Right lobe of liver (tissue), 4 donors: Measurements from ENCODE around the gene TLE2.

Source experiments
- CTCF ChIP-seq, 4 donors: fragments of 200-600 bp in 3 of 4; fragments of 450-650 bp in 1 of 4; IDR thresholded peaks; one replicate each; pipeline versions ENCODE4 v1.5.1 to v1.8.0; 2016 to 2022; ENCODE audit warnings: antibody characterized with exemption in 4 of 4, mild to moderate bottlenecking in 2 of 4
- POLR2A ChIP-seq: fragments of 450-650 bp; IDR thresholded peaks from one replicate; pipeline ENCODE4 v1.6.1; 2017; ENCODE audit warnings: antibody characterized with exemption, mild to moderate bottlenecking
- donor health status: DM: no; HTN: no; CAD: no.
- donor health status: DM: no; HTN: no; CAD: no.
- donor health status: DM: no; HTN: yes; CAD: no.

GRCh38 chr19:3039641-3040077 lies 10.6 kb upstream of the TLE2 start:
- TF ChIP-seq CTCF (IDR thresholded peaks at IDR 0.05), result peak in 2 of 4 donors; percentile 12 to 17
- no peak for TF ChIP-seq POLR2A
